ENCODE results near the gene GPR176. TPM values are rescaled to one million over a fixed set of nuclear protein-coding genes. Genes with fewer than 3 reads are reported as not detected.

GPR176 gene
- total RNA-seq, 1 donor from 2014 or later = 20.6 TPM

GRCh38 chr15:39934397-39935071 is 14.5 kb upstream of the GPR176 start:
- peak overlapping the region; percentile 89 for H3K4me3 Mint-ChIP-seq
- H3K27me3 Mint-ChIP-seq (ENCODE audit: insufficient read depth, low read depth) = no peaks in the 10 kb centered on the region
- peaks cover 15% of the 10 kb centered on the region for H3K36me3 Mint-ChIP-seq
- H3K27me3 ChIP-seq = no peaks in the 10 kb centered on the region
- H3K4me1 ChIP-seq = peaks cover 9% of the 10 kb centered on the region
- H2AFZ ChIP-seq (replicated peaks) = peak overlapping the region; percentile 90
- no peak overlapping the region for H3K27ac ChIP-seq
- peak overlapping the region; percentile 93 for H3K4me2 ChIP-seq
- H3K9ac ChIP-seq = peak overlapping the region; percentile 69
- H4K20me1 ChIP-seq (ENCODE audit: low read depth) = no peaks in the 10 kb centered on the region
- H3K79me2 ChIP-seq (ENCODE audit: low read depth) = peaks cover 35% of the 10 kb centered on the region
- peaks cover 8% of the 10 kb centered on the region for H3F3A ChIP-seq (ENCODE audit: low read depth)
- TF ChIP-seq, protein P1, sequence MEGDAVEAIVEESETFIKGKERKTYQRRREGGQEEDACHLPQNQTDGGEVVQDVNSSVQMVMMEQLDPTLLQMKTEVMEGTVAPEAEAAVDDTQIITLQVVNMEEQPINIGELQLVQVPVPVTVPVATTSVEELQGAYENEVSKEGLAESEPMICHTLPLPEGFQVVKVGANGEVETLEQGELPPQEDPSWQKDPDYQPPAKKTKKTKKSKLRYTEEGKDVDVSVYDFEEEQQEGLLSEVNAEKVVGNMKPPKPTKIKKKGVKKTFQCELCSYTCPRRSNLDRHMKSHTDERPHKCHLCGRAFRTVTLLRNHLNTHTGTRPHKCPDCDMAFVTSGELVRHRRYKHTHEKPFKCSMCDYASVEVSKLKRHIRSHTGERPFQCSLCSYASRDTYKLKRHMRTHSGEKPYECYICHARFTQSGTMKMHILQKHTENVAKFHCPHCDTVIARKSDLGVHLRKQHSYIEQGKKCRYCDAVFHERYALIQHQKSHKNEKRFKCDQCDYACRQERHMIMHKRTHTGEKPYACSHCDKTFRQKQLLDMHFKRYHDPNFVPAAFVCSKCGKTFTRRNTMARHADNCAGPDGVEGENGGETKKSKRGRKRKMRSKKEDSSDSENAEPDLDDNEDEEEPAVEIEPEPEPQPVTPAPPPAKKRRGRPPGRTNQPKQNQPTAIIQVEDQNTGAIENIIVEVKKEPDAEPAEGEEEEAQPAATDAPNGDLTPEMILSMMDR (IDR thresholded peaks at IDR 0.05) = no peak
- TF ChIP-seq EZH2 (IDR thresholded peaks at IDR 0.05) = no peak
- no peak for TF ChIP-seq EZH2phosphoT487 (IDR thresholded peaks at IDR 0.05)
- H3K27ac Mint-ChIP-seq = peak overlapping the region; percentile 75
- peak; percentile 44 for DNase-seq (ENCODE audit: low spot score)
- peak overlapping the region; percentile 78 for H3K4me3 ChIP-seq
- no peaks in the 10 kb centered on the region for H3K9me3 Mint-ChIP-seq
- H3K9me3 ChIP-seq (ENCODE audit: low read depth) = no peaks in the 10 kb centered on the region
- peaks cover 21% of the 10 kb centered on the region for H3K4me1 Mint-ChIP-seq
- H3K36me3 ChIP-seq = no peaks in the 10 kb centered on the region

GRCh38 chr15:39931615-39932014 is 11.5 kb upstream of the GPR176 start:
- no peaks in the 10 kb centered on the region for H3K9me3 Mint-ChIP-seq
- no peak overlapping the region for H3K4me2 ChIP-seq
- peaks cover 7% of the 10 kb centered on the region for H3K36me3 Mint-ChIP-seq

GRCh38 chr15:39926526-39926925 is 6.5 kb upstream of the GPR176 start:
- DNase-seq (ENCODE audit: low spot score) = no peak
- peaks cover 7% of the 10 kb centered on the region for H3F3A ChIP-seq (ENCODE audit: low read depth)
- no peak overlapping the region for H3K9ac ChIP-seq
- Mint-ChIP-seq H3K27me3 (ENCODE audit: insufficient read depth, low read depth) (no peaks in the 10 kb centered on the region), H3K36me3 (no peaks in the 10 kb centered on the region), H3K27ac (no peak overlapping the region), H3K4me1 (no peaks in the 10 kb centered on the region), H3K9me3 (no peaks in the 10 kb centered on the region), H3K4me3 (no peak overlapping the region)
- TF ChIP-seq EZH2phosphoT487 (IDR thresholded peaks at IDR 0.05) (no peak), EZH2 (IDR thresholded peaks at IDR 0.05) (no peak)
- TF ChIP-seq, protein P1 (IDR thresholded peaks at IDR 0.05) = no peak
- no peak overlapping the region for H3K4me3 ChIP-seq
- no peaks in the 10 kb centered on the region for H3K36me3 ChIP-seq
- no peak overlapping the region for H3K4me2 ChIP-seq
- no peak overlapping the region for H3K27ac ChIP-seq
- H2AFZ ChIP-seq (replicated peaks) = no peak overlapping the region
- H3K27me3 ChIP-seq = no peaks in the 10 kb centered on the region
- H4K20me1 ChIP-seq (ENCODE audit: low read depth) = no peaks in the 10 kb centered on the region
- H3K79me2 ChIP-seq (ENCODE audit: low read depth) = no peaks in the 10 kb centered on the region
- H3K9me3 ChIP-seq (ENCODE audit: low read depth) = no peaks in the 10 kb centered on the region
- peaks cover 8% of the 10 kb centered on the region for H3K4me1 ChIP-seq

More at GRCh38 chr15:39931615-39932014, 11.5 kb upstream of the GPR176 start:
- Mint-ChIP-seq H3K27me3 (ENCODE audit: insufficient read depth, low read depth) (no peaks in the 10 kb centered on the region), H3K27ac (no peak overlapping the region), H3K4me3 (no peak overlapping the region), H3K4me1 (peaks cover 12% of the 10 kb centered on the region)
- H4K20me1 ChIP-seq (ENCODE audit: low read depth) = no peaks in the 10 kb centered on the region
- H3K27me3 ChIP-seq = no peaks in the 10 kb centered on the region
- H3K4me1 ChIP-seq = peaks cover 9% of the 10 kb centered on the region
- DNase-seq (ENCODE audit: low spot score) = no peak
- no peak overlapping the region for H2AFZ ChIP-seq (replicated peaks)
- no peaks in the 10 kb centered on the region for H3K36me3 ChIP-seq
- H3K79me2 ChIP-seq (ENCODE audit: low read depth) = peaks cover 23% of the 10 kb centered on the region
- peaks cover 8% of the 10 kb centered on the region for H3F3A ChIP-seq (ENCODE audit: low read depth)
- no peaks in the 10 kb centered on the region for H3K9me3 ChIP-seq (ENCODE audit: low read depth)
- no peak overlapping the region for H3K4me3 ChIP-seq
- TF ChIP-seq EZH2 (IDR thresholded peaks at IDR 0.05) (no peak), EZH2phosphoT487 (IDR thresholded peaks at IDR 0.05) (no peak)
- TF ChIP-seq, protein P1 (IDR thresholded peaks at IDR 0.05) = no peak
- no peak overlapping the region for H3K9ac ChIP-seq
- no peak overlapping the region for H3K27ac ChIP-seq

All from neural progenitor cell (in vitro differentiated cells).